HG03280 (cell line): ENCODE data around the gene FRMD4A.

Experiments used
- ATAC-seq: cut with Tn5 transposase; IDR thresholded peaks from one replicate; pipeline ENCODE4 v1.9.1; 2021; ENCODE audit warnings: mild to moderate bottlenecking, moderate library complexity; ENCODE audit not compliant: unreplicated experiment

Gene FRMD4A

GRCh38 chr10:13894412-13895093 lies 436.2 kb downstream of the FRMD4A start:
- ATAC-seq = no peak

GRCh38 chr10:13893926-13894325 lies 436.8 kb downstream of the FRMD4A start:
- no peak for ATAC-seq

- ATAC-seq = no peak
These were observed 437.9 kb downstream of the FRMD4A start for GRCh38 chr10:13892871-13893270.

- no peak for ATAC-seq
These were observed 438.7 kb downstream of the FRMD4A start for GRCh38 chr10:13892001-13892491.

- ATAC-seq = no peak
These were observed 439.4 kb downstream of the FRMD4A start for GRCh38 chr10:13891128-13892000.

- no peak for ATAC-seq
These were observed 440.2 kb downstream of the FRMD4A start for GRCh38 chr10:13890233-13891127.

- ATAC-seq = no peak
These were observed 443.0 kb downstream of the FRMD4A start for GRCh38 chr10:13887761-13888160.

- no peak for ATAC-seq
These were observed 445.3 kb downstream of the FRMD4A start for GRCh38 chr10:13885238-13885990.

- no peak for ATAC-seq
These were observed 446.9 kb downstream of the FRMD4A start for GRCh38 chr10:13883636-13884444.

GRCh38 chr10:13882119-13882711 lies 448.5 kb downstream of the FRMD4A start:
- ATAC-seq = no peak

GRCh38 chr10:13880760-13881159 lies 450.0 kb downstream of the FRMD4A start:
- no peak for ATAC-seq

- no peak for ATAC-seq
These were observed 453.4 kb downstream of the FRMD4A start for GRCh38 chr10:13877154-13877909.

GRCh38 chr10:13873196-13873595 lies 457.5 kb downstream of the FRMD4A start:
- no peak for ATAC-seq

- no peak for ATAC-seq
These were observed 458.3 kb downstream of the FRMD4A start for GRCh38 chr10:13872411-13872810.

- no peak for ATAC-seq
These were observed 458.9 kb downstream of the FRMD4A start for GRCh38 chr10:13871776-13872175.

GRCh38 chr10:13871011-13871410 lies 459.7 kb downstream of the FRMD4A start:
- ATAC-seq = no peak

- no peak for ATAC-seq
These were observed 461.4 kb downstream of the FRMD4A start for GRCh38 chr10:13869295-13869664.

GRCh38 chr10:13868528-13869294 lies 462.0 kb downstream of the FRMD4A start:
- no peak for ATAC-seq
